ENCODE measurements around the gene GARNL3. TPM values are rescaled to one million over a fixed set of nuclear protein-coding genes. Genes with fewer than 3 reads are reported as not detected.

The GARNL3 gene
- total RNA-seq, 2 donors from 2014 or later: 6.0 to 7.3 TPM

DNA sequence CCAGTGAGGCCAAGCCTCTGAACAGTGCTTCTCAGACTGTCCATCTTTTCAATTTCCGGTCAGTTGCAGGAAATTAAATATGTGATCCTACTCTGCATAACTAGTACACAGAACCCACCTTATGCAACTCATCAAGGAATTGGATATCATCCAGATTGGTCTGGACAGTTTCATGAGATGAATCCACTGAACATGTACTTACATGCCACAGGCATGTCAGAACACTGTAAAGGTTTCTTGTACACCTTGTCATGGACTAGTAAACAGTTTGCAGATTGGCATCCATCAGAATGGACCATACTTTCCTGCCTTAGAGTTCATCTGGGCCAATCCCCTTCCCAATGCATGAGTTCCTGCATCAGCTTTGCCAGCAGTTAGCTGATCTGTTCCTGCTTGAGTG lies 30.4 kb downstream of the GARNL3 start:
- ATAC-seq: no peak

DNA sequence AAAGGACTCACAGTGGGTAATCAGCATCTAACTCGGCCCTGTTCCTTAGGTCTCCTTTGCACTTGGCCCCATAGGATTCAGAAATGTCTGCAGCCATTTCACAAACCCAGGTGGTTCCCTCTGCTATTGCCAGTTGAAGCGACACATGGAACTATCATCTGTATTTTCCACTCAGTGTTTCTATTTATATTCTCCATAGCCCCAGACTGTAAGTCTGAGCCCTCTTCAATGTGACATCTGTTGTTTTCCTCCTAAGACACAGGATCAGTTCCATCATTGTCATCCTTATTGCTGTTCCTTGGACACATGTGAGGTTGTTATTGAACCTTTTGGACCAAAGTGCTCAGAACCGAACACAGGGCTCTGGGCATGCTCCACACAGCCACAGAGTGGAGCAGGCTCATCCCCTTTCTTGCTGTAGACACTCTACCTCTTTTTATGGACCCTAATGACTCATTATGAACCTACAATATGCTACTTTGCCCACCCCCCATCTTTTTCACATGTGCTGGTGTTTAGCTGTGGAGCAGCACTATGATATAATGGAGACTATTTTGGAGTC lies 36.4 kb downstream of the GARNL3 start:
- intact Hi-C loops (cut with DNase I, micrococcal nuclease): no loop called here
- no peak for DNase-seq

More for the DNA sequence above, 30.4 kb downstream of the GARNL3 start:
- intact Hi-C loops (cut with DNase I, micrococcal nuclease): no loop called here
- DNase-seq: no peak

DNA sequence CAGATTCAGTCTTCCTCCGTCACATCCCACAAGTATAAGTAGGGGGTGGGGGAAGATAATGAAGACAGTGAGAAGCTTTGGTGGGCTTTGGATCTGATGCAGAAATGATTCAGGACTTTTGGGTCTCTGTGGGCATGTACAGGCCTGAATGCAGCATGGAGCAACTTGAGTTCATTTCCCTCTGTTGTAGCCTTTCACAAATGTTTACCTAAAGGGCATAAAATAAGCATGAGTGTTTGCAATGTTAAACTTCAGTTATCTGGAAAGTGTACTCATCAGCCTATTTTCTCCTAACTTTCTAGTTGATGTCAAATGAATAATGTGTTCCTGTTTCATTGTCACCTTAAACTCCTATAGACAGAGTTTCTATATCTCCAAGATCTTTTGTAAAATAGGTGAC lies 39.3 kb downstream of the GARNL3 start:
- DNase-seq (no peak), ATAC-seq (no peak)
- intact Hi-C loops (cut with DNase I, micrococcal nuclease): no loop called here

More for the DNA sequence above, 36.4 kb downstream of the GARNL3 start:
- ATAC-seq: no peak

DNA sequence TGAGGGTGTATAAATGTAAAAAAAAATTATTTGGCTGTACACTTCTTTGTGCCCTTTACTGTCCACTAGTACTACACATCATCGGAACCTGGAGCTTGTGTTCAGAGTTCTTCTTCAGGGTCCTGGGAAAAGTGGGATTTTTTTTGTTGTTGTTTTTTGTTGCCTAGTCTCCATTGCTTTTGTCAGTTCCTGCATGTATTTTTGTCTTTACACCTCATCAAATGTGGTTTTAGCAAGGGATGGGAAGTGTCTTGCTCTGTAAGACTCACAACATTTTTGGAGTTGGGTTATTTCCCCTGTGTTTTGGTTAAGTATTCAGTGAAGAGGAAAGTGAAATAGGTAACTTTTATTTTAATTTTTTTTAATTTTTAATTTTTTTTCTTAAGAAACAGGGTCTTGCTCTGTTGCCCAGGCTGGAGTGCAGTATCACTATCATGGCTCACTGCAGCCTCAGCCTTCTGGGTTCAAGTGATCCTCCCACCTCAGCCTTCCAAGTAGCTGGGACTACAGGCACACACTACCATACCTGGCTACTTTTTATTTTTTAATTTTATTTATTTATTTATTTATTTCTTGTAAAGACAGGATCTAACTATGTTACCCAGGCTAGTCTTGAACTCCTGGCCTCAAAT lies 40.7 kb downstream of the GARNL3 start:
- ATAC-seq: no peak

DNA sequence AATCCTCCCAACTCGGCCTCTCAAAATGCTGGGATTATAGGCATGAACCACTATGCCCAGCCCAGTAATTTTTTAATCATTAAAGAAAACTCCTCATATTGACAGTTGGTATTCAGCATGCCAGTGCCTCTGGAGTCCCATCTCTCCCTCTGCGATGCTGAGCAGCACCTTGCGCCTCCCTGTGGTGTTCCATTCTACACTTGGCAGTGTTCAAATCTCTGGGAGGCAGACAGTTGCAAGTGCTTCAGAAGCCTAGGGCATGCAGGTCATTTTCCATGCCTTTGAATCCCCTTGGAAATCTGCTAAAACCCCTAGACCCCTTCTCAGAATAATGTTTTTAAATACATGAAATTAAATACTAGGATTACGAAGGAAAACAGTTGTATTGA lies 41.3 kb downstream of the GARNL3 start:
- intact Hi-C loops (cut with DNase I, micrococcal nuclease): no loop called here
- ATAC-seq (no peak), DNase-seq (no peak)

More for the DNA sequence above, 40.7 kb downstream of the GARNL3 start:
- intact Hi-C loops (cut with DNase I, micrococcal nuclease): no loop called here
- no peak for DNase-seq

DNA sequence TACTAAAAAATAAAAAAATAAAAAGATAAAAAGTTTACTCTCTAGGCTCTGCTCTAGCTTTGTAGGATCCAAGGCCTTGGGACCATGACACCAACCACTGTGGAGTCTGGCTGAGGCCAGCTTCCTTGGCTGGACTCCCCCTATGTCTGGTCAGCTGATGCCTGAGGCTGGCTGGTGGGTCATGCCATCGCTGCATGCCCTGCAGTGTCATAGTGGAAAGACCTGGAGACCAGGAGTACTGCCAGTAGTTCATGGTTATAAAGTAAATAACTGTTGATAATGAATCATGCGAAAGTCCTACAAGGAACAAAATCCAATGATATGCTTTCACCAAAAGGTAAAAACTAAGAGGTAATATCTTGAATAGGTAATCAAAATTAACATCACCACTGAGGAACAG lies 43.2 kb downstream of the GARNL3 start:
- ATAC-seq (no peak), DNase-seq (no peak)
- intact Hi-C loops (cut with DNase I, micrococcal nuclease): no loop called here

DNA sequence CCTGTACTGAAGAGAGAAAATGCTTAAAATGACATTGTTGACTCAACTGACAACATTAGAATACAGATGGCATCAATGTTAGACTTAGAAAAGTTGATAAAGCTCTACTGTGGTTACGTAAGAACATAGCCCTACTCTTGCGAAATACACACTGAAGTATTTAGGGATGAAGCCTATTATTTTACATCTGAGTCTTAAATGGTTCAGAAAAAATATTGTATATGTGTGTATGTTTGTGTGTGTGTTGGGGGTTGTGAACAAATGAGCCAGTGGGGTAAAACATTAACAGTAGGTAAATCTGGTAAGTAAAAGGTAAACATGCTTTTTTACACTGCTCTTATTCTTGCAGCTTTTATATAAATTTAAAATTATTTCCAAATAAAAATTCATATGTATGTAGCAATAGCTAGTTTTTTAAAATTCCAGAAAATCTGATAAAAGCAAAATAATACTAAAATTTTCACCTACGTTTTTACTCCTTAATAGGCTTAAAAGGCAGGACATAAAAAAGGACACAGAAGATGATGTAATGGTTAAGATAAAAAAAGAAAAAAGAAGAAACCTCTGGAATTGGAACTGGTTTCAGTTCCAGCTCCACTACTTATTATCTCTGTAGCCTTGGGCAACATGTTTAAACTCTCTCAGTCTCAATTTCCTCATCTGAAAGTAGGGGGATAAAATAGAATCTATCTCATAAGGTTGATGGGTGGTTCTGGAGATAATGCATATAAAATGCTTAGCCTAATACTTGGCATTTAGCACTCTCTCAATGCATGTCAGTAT lies 44.3 kb downstream of the GARNL3 start:
- intact Hi-C loops (cut with DNase I, micrococcal nuclease): no loop called here
- DNase-seq: no peak

DNA sequence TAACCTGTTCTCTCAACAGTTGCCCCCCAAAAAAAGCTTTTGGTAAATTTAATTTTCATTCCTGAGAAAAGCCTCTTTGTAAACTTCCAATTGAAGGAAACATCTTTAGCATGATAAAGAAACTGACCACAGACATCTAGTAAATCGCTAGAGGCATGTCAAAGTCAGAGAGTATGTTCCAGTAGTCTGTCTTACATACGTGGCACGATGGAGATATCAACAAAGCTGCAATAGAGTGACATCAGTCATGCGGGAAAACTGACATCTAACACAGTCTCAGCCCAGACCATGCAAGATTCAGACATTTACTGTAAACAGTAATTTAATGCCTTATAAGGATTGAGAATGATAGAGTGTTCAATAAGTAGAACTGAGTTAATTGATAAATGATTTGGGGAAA lies 45.1 kb downstream of the GARNL3 start:
- ATAC-seq (no peak), DNase-seq (no peak)
- intact Hi-C loops (cut with DNase I, micrococcal nuclease): no loop called here

More for the DNA sequence above, 44.3 kb downstream of the GARNL3 start:
- no peak for ATAC-seq

DNA sequence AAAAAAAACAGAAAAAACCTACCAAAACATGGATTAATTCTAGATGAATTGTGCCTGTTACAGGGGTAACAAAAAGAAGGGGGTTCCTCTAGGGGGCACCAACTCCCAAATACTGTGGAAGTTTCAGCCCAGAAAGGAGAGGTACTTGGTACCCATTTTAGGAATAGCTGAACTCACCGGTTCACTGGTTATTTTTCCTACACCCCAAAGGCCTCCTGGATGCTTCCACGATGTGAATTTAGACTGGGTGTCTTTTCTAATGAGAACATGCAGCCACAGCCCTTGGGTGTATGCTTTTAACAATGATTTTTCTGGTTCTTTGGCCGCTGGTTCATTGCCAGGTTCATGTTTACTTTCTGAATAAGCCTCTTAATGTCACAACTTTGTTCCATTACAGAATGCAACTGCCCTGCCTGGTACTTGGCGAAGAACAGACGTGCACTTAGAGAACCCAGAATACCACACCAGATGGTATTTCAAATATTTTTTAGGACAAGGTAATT lies 46.7 kb downstream of the GARNL3 start:
- ATAC-seq: peak; percentile 64
- peak; percentile 31 to 33 for DNase-seq
- intact Hi-C loops (cut with DNase I, micrococcal nuclease): no loop called here

DNA sequence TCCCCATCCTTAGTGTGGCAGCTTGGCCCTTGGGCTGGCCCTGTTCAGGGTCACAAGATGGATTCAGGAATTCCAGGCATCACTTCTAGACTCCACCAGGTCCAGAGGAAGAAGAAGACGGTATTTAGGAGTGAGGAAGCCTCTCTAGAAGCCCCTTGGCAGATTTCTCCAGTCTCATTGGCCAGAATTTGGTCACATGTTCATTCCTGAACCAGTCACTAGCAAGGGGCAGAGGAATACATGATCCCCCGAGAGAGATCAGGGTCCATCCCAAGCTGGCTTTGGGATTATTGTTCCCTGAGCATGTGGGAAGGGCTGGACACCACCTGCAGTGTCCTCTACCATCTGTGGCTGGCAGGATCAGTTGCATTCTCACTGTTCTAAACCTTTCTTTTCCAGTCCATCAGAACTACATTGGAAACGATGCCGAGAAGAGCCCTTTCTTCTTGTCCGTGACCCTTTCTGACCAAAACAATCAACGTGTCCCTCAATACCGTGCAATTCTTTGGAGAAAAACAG lies 48.5 kb downstream of the GARNL3 start:
- no peak for ATAC-seq
- intact Hi-C loops (cut with DNase I, micrococcal nuclease): no loop called here
- no peak for DNase-seq

DNA sequence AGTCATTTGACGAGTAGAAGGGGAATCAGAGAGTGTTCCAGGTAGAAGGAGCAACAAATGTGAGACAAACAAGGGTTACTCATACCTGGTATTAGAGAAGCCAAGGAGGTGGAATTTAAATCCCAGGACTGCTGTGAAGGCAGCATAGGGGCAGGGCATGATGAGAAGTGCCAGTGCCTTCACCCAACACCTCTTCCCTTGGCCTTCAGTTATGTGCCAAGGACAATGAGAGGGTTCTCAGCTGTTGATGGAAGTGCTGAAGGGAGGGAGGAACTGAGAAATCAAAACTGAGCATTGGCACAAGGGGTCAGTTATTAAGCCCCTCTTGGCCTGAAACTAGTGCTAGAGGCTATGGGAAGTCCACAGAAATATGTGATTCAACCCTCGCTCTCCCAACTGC lies 50.3 kb downstream of the GARNL3 start:
- no peak for ATAC-seq
- DNase-seq: no peak
- intact Hi-C loops (cut with DNase I, micrococcal nuclease): no loop called here

DNA sequence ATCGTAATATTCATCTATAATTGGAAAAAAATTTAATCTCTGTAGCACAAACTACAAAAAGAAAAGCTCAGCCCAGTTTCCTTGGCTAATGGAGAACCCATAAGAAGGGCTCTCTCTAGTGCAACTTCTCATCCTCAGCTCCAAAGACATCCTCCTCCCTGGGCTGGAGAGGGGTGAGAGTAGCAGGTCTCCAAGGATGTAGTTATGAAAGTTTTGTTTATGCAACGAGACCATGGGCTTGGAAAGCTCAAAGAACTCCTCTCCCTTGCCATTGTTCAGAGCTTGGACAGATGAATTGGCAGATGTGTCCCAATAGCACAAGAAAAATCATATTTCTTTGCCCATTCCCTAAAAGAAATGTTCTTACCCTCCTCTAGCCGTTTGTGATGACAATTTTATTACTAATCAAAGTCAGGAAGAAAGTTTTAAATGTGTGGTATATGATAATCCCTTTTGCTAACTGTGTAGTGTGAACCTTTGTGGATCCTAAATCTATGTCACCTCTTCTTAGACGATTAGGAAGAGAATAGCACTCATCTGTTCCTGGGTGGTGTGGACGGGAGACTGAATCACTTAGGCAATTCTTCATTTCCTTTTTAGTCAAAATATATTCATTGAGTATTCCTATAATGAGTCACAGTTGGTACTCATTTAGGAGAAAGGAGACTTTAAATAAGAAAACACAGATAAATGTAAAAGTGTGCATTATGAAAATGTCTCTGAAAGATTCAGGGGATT lies 52.2 kb downstream of the GARNL3 start:
- intact Hi-C loops (cut with DNase I, micrococcal nuclease): no loop called here
- ATAC-seq (no peak), DNase-seq (no peak)

DNA sequence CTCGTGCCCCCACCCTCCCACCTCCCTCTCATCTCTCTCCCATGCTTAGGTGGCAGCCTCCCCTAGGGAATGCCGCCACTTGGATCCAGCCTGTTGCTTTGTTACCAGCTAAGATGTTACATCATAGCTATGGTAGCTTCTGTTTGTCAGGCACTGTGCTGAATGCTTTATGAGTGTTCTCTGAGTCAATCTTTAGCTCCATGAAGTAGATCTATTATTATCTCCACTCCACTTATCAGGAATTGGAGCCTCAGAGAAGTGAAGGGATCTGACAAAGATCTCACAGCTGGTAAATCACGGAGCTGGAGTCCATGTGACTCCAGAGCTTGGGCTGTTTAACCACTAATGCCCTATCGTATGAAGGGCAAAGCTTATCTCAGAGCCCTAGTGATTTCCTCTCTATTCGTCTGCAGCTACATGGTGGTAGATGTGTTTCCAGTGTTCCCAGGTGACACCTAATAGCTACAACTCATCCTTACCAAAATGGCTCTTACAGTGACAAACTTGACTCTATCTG lies 54.1 kb downstream of the GARNL3 start:
- DNase-seq: no peak
- no peak for ATAC-seq
- intact Hi-C loops (cut with DNase I, micrococcal nuclease): no loop called here

DNA sequence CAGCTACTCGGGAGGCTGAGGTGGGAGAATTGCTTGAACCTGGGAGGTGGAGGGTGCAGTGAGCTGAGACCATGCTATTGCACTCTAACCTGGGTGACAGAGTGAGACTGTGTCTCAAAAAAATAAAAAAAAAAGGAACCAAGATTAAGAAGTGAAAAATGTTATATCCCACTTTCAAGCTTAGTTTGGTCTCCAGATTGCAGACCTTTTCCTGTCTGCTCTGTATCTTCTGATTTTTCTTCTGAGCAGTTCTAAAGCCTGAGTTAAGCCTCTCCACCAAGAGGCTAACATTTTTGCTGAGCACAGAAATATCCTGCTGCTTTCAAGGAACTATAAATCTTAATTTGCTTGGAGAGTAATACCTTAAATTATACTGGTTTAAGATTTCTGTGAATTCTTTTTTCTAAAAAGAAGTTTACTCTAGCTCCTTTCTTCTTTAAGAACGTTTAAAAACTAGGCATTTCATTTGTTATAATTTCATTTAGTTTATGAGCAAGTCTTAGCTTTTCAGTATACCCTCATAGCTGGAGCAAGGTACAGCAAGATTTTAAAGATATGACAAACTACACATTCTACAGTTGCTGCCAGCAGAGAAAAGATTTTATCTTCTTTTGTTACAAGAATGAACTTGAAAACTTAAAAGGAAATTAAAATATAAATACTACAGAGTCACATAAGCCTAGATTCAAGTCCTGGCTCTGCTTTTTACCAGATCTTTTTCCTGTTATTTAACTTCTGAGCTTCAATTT lies 55.0 kb downstream of the GARNL3 start:
- DNase-seq (no peak), ATAC-seq (no peak)
- intact Hi-C loops (cut with DNase I, micrococcal nuclease): no loop called here

DNA sequence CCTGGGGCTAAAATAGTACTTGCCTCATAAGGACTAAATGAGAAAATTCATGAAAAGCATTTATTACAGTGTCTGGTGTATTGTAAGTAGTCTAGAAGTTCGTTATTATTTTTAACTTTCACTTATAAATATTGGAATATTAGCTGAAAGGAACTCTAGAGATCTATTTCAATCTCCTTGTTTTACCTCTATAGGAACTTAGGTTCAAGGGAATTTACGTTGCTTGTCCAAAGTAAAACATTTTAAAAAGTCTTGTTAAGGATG lies 55.5 kb downstream of the GARNL3 start:
- intact Hi-C loops (cut with DNase I, micrococcal nuclease): no loop called here
- ATAC-seq: no peak
- no peak for DNase-seq

DNA sequence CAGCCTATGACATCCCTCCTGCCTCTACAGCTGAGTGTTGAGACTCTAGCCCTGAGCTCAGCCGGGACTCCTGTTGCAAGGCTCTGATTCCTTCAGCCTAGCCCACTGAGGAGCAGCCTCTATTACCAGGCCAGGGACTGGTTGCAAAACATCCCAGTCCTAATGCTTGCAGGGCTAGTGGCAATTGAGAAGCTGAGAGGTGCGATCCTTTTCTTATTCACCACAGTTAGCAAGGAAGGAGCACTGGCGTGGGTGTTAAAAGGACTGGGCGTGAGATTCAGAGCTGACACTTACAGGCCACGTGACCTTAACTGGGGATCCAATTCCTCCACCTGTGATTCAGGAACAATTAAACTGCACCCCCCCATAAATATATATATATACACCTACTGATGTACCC lies 58.8 kb downstream of the GARNL3 start:
- no peak for ATAC-seq
- intact Hi-C loops (cut with DNase I, micrococcal nuclease): no loop called here
- no peak for DNase-seq

DNA sequence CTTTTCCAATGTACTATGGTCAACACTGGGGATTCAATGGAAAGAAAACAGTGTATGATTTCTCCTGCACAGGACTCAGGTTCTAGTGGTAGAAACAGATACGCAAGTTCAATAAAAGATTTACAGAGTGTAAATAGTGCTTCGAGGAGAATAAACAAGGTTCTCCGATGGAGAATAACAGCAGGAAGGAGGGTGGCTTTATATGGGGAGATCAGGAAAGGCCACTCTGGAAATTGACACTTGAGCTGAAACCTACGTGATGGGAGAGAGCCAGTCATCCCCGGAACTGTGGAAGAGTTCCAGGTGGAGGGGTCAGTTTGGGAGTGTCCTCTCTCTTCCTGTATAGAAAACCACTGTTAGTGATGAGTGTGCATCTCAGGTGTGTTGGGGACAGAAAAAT lies 65.9 kb downstream of the GARNL3 start:
- DNase-seq: no peak
- ATAC-seq: peak; percentile 82
- intact Hi-C loops (cut with DNase I, micrococcal nuclease): no loop called here

DNA sequence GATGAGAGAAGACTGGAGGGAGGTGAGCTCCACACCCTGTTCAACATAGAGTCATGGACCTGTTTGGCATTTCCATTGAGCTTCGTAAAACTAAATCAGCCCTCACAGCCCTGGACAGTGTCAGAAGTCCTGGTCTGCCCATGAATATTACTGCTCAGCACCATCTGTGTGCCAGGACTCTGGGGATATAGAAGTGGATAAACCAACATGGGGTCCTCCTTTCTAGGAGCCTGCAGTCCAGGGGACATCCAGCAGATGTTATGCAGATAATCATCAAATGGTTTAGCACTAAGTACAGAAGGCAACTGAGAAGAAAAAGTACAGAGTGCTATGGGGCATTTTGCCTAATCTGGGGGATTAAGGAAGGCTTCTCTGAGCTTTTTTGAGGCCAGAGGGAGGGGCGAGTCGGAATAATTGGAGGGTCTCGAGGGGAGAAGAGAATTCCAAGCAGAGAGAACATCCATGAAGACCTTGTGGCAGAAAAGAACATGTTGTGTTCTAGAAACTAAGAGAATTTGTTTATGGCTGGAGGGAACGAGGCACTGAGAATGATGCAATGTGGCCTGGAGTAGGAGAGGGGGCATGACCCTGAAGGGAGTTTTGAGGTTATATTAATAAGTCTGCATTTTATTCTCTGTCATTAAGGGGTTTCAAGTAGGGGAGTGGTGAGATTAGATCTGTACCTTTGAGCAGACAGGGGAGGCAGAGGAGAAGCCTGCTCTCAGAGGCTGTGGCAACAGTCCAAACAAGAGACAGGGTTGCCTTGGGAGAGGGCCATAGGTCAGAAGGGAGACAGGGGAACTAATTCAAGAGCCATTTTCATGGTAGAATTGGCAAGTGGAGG lies 68.9 kb downstream of the GARNL3 start:
- DNase-seq: no peak
- intact Hi-C loops (cut with DNase I, micrococcal nuclease): no loop called here

More for the DNA sequence above, 68.9 kb downstream of the GARNL3 start:
- ATAC-seq: no peak
